Measurements from ENCODE around the gene PTPN6. TPM values are rescaled to one million over a fixed set of nuclear protein-coding genes. Genes with fewer than 3 reads are reported as not detected.
A peak's percentile ranks its signal among the peaks of the same experiment; 100 is the strongest.

The PTPN6 gene
- total RNA-seq, 4 donors from 2014 or later: 31.8 to 44.5 (median 34.4) TPM

DNA sequence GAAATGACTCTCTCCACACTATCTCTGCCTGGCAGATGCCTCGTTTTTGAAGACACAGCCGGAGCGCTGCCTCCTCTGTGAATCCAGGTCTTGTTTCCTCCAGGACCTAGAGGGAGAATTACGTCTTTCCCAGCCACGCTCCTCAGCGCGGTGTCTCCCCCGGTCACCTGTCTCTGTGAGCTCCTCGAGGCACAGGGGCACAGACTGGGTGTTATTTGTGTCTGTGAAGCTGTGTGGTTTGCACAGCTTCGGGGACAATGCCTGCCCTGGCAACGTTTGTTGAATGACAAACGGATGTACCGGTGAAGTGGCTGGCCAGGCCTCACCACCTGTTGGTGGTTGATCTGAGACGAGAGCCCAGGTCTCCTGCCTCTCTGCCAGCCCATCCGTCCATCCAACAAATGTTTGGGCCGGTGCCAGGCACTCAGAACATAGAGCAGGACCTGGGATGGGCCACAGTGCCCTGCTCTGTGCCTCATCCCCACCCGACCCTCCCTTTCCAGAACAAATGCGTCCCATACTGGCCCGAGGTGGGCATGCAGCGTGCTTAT, 6.1 kb downstream of the PTPN6 start:
- 78 to 84% methylated on average over 19 to 20 of the region's 20 CpGs for WGBS, 2 donors
- intact Hi-C loops (cut with DNase I; ENCODE audit: low total_unique reads): loop anchor here (10.0 kb wide), 1 partner anchor 138 kb away; the partner anchor contains the start of gene C1R
- TF ChIP-seq POLR2A (IDR thresholded peaks at IDR 0.05): no peak
- TF ChIP-seq, protein P1, sequence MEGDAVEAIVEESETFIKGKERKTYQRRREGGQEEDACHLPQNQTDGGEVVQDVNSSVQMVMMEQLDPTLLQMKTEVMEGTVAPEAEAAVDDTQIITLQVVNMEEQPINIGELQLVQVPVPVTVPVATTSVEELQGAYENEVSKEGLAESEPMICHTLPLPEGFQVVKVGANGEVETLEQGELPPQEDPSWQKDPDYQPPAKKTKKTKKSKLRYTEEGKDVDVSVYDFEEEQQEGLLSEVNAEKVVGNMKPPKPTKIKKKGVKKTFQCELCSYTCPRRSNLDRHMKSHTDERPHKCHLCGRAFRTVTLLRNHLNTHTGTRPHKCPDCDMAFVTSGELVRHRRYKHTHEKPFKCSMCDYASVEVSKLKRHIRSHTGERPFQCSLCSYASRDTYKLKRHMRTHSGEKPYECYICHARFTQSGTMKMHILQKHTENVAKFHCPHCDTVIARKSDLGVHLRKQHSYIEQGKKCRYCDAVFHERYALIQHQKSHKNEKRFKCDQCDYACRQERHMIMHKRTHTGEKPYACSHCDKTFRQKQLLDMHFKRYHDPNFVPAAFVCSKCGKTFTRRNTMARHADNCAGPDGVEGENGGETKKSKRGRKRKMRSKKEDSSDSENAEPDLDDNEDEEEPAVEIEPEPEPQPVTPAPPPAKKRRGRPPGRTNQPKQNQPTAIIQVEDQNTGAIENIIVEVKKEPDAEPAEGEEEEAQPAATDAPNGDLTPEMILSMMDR (IDR thresholded peaks at IDR 0.05): no peak

DNA sequence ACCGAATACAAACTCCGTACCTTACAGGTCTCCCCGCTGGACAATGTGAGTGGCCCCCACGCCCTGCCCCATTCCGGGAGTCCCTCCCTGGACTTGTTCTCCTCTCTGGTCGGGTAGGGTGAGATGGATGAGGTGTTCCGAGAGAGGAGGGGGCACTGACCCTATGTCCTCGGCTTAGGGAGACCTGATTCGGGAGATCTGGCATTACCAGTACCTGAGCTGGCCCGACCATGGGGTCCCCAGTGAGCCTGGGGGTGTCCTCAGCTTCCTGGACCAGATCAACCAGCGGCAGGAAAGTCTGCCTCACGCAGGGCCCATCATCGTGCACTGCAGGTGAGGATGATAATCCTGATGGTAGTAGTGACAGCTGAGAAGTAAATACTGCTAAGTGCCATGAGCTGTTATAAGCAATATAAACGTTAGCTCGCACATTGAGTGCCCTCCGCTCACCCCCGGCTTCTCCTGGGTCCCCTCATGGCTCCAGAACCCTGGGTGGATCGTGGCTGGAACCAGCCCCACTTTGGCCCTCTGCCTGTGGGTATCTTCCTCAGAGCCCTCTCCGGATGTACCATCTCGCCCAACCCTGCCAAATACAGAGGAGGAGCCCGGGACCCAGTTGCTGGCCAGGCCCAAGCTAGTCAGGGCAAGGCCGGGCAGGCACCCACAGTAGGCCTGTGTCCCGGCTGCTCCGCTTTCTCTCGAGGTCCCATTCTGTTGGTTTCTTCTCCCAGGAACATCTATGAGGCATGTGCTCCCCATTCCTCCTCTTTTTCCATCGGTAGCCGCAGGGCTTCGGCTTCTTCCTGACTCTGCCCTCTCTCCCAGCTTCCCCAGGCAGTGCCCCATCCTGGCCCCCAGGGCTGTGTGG, 6.8 kb downstream of the PTPN6 start:
- H3K4me3 ChIP-seq (ENCODE audit: low read depth, poor library complexity, severe bottlenecking): no peak overlapping the region
- no peak for DNase-seq (ENCODE audit: low spot score in 2 of 2)
- 49 to 68% methylated on average over 28 of the region's 28 CpGs for WGBS, 2 donors
- TF ChIP-seq POLR2A (IDR thresholded peaks at IDR 0.05): no peak
- TF ChIP-seq, protein P1 (IDR thresholded peaks at IDR 0.05): no peak
- intact Hi-C loops (cut with DNase I; ENCODE audit: low total_unique reads): loop anchor here (10.0 kb wide), 1 partner anchor 137 kb away; the partner anchor contains the start of gene C1R

More for the DNA sequence above, 6.1 kb downstream of the PTPN6 start:
- no peak for DNase-seq (ENCODE audit: low spot score in 2 of 2)
- H3K4me3 ChIP-seq (ENCODE audit: low read depth, poor library complexity, severe bottlenecking): no peak overlapping the region

DNA sequence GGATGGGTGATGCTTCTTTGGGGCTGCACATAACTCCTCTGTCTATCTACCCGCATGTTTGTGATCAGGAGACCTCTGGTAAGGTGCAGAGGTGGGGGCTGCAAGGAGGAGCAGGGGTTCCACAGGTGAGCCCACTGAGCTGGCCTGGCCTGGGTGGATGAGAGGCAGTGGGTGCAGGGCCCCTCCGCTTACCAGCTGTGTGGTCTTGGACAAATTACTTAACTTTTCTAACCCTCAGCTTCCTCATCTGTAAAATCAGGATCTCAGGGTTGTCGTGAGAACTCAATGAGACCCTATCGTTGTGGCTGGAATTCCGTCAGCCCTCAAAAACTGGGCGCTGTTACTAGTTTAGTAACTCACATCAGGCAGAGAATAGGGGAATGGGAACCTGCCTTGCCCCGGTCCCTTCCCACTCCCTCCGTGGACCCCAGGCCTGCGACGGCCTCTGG, 7.5 kb downstream of the PTPN6 start:
- no peak for TF ChIP-seq POLR2A (IDR thresholded peaks at IDR 0.05)
- TF ChIP-seq, protein P1 (IDR thresholded peaks at IDR 0.05): no peak
- no peak overlapping the region for H3K4me3 ChIP-seq (ENCODE audit: low read depth, poor library complexity, severe bottlenecking)
- intact Hi-C loops (cut with DNase I; ENCODE audit: low total_unique reads): loop anchor here (10.0 kb wide), 1 partner anchor 136 kb away; the partner anchor contains the start of gene C1R
- 69% methylated on average over 10 of the region's 10 CpGs for WGBS, 2 donors
- no peak for DNase-seq (ENCODE audit: low spot score in 2 of 2)

DNA sequence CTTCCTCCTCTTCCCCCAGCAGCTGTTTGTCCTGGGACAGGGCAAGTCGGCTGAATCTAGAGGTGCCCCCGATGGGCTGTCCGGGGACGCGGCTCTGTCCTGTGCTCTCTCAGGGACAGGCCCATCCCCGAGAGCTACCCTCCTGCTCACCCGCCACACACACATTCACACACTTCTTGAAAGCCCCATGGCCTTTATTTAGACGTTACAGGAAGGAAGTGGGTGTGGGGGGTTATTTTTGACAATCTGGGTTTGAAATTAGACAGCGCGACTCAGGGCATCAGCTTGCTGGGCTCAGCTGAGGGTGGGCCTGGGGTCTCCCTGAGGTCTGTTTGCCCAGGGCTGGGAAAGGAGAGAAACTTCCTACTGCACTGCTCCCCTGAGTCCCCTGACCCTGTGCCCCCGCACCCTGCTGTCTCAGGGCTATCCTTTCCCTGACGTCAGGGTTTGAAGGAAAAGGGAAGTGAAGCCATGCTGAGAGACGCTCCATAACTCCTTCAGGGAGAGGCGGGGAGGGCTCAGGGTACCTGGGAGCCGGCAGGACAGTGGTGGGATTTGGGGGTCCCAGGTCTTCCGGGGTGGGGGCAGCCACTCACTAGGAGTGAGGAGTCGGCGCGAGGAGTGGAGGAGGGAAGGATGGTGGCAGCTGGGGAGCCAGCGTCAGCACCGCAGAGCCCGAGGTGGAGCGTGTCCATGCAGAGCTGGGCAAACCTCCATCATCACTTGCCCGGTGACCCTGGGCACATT, 8.1 kb downstream of the PTPN6 start:
- DNase-seq (ENCODE audit: low spot score in 2 of 2): peak in 1 of 2 donors; percentile 87
- no peak overlapping the region for H3K4me3 ChIP-seq (ENCODE audit: low read depth, poor library complexity, severe bottlenecking)
- 59 to 70% methylated on average over 24 of the region's 24 CpGs for WGBS, 2 donors
- TF ChIP-seq, protein P1 (IDR thresholded peaks at IDR 0.05): no peak
- no peak for TF ChIP-seq POLR2A (IDR thresholded peaks at IDR 0.05)
- intact Hi-C loops (cut with DNase I; ENCODE audit: low total_unique reads): loop anchor here (10.0 kb wide), 1 partner anchor 136 kb away; the partner anchor contains the start of gene C1R

DNA sequence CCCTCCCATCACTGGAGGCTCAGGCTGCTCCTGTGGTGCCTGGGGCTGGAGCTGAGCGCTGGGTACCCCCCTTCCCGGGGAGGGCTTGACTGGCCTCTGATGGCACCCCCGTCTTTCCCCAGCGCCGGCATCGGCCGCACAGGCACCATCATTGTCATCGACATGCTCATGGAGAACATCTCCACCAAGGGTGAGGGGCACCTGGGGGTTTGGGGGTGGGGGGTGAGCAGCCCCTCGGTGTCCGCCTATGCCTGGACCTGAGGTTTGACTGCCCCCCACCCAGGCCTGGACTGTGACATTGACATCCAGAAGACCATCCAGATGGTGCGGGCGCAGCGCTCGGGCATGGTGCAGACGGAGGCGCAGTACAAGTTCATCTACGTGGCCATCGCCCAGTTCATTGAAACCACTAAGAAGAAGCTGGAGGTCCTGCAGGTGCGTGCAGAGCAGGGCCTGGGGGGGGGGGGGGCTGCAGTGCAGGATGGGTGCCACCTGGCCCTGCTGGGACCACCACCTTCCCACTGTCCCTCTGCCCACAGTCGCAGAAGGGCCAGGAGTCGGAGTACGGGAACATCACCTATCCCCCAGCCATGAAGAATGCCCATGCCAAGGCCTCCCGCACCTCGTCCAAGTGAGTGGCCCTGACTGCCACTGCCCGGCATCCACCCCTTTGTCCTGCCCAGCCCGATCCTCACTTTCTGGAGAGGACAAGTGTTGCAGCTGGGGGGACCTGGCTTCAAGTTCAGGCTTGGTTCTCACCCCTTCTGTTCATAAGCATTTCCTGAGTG, 8.8 kb downstream of the PTPN6 start:
- DNase-seq (ENCODE audit: low spot score in 2 of 2): peak in 1 of 2 donors; percentile 84
- no peak overlapping the region for H3K4me3 ChIP-seq (ENCODE audit: low read depth, poor library complexity, severe bottlenecking)
- WGBS, 2 donors: 87 to 89% methylated on average over 24 to 26 of the region's 26 CpGs
- TF ChIP-seq, protein P1 (IDR thresholded peaks at IDR 0.05): no peak
- TF ChIP-seq POLR2A (IDR thresholded peaks at IDR 0.05): no peak
- intact Hi-C loops (cut with DNase I; ENCODE audit: low total_unique reads): loop anchor here (10.0 kb wide), 2 partner anchors 85 to 135 kb away; partner anchors contain the start of genes C1R and SPSB2

Data from lower leg skin (tissue), 4 donors.